Measurements from ENCODE around the gene TIMP3.

Gene TIMP3

GRCh38 chr22:32810555-32811133 is 9.1 kb downstream of the TIMP3 start:
- no peak for DNase-seq

GRCh38 chr22:32811788-32812545 is 10.5 kb downstream of the TIMP3 start:
- DNase-seq: no peak

GRCh38 chr22:32814285-32814860 is 12.9 kb downstream of the TIMP3 start:
- no peak for DNase-seq

- no peak for DNase-seq
Observed at GRCh38 chr22:32815059-32815458, 13.6 kb downstream of the TIMP3 start.

GRCh38 chr22:32815943-32816342 is 14.4 kb downstream of the TIMP3 start:
- DNase-seq: no peak

- no peak for DNase-seq
Observed at GRCh38 chr22:32817137-32817730, 15.7 kb downstream of the TIMP3 start.

GRCh38 chr22:32818446-32819115 is 17.1 kb downstream of the TIMP3 start:
- no peak for DNase-seq

GRCh38 chr22:32819120-32819519 is 17.6 kb downstream of the TIMP3 start:
- no peak for DNase-seq

GRCh38 chr22:32820131-32821119 is 18.9 kb downstream of the TIMP3 start:
- DNase-seq: no peak

GRCh38 chr22:32822179-32822877 is 20.8 kb downstream of the TIMP3 start:
- DNase-seq: no peak

- DNase-seq: no peak
Observed at GRCh38 chr22:32823024-32823730, 21.7 kb downstream of the TIMP3 start.

GRCh38 chr22:32824531-32825312 is 23.2 kb downstream of the TIMP3 start:
- DNase-seq: no peak

- DNase-seq: no peak
Observed at GRCh38 chr22:32826537-32826936, 25.0 kb downstream of the TIMP3 start.

GRCh38 chr22:32827049-32827602 is 25.6 kb downstream of the TIMP3 start:
- no peak for DNase-seq

- DNase-seq: no peak
Observed at GRCh38 chr22:32828150-32828549, 26.6 kb downstream of the TIMP3 start.

- DNase-seq: no peak
Observed at GRCh38 chr22:32828561-32828960, 27.1 kb downstream of the TIMP3 start.

GRCh38 chr22:32829451-32829851 is 27.9 kb downstream of the TIMP3 start:
- DNase-seq: no peak

GRCh38 chr22:32830473-32830872 is 29.0 kb downstream of the TIMP3 start:
- no peak for DNase-seq

GRCh38 chr22:32830957-32831356 is 29.5 kb downstream of the TIMP3 start:
- DNase-seq: no peak

GRCh38 chr22:32831584-32831983 is 30.1 kb downstream of the TIMP3 start:
- no peak for DNase-seq

Data from NCI-H1694 treated with DMSO at 0.1 percent for 48 hours (cell line).